HG02610 (cell line): ENCODE measurements around the gene CNN2.

Experiments
- ATAC-seq: cut with Tn5 transposase; IDR thresholded peaks from one replicate; pipeline ENCODE4 v1.9.1; 2021; ENCODE audit warnings: mild to moderate bottlenecking, moderate library complexity; ENCODE audit not compliant: unreplicated experiment

Gene CNN2

DNA sequence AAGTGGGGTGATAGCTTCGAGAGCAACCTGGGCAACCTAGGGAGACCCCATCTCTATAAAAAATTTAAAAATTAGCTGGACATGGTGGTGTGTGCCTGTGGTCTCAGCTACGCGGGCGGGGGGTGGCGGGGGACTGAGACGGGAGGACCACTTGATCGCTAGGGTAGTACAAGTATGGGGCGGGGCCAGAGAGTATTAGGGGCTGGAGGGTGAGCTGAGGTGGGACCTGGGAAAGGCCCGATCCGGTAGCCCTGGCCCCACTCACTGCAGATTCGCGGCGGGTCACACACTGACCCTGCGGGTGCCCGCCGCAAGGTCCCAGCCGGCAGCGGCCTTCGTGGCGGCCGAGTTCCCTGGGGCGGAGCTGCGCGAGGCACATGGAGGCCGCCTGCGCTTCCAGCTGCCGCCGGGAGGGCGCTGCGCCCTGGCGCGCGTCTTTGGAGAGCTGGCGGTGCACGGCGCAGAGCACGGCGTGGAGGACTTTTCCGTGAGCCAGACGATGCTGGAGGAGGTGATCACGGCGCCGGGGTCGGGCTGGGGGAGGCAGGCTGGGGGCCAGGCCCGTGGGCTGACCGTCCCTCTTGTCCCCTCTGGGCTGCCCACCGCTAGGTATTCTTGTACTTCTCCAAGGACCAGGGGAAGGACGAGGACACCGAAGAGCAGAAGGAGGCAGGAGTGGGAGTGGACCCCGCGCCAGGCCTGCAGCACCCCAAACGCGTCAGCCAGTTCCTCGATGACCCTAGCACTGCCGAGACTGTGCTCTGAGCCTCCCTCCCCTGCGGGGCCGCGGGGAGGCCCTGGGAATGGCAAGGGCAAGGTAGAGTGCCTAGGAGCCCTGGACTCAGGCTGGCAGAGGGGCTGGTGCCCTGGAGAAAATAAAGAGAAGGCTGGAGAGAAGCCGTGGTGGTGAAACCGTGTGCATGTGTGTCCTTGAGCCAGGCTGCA lies 38.5 kb downstream of the CNN2 start:
- peak; percentile 36 for ATAC-seq

DNA sequence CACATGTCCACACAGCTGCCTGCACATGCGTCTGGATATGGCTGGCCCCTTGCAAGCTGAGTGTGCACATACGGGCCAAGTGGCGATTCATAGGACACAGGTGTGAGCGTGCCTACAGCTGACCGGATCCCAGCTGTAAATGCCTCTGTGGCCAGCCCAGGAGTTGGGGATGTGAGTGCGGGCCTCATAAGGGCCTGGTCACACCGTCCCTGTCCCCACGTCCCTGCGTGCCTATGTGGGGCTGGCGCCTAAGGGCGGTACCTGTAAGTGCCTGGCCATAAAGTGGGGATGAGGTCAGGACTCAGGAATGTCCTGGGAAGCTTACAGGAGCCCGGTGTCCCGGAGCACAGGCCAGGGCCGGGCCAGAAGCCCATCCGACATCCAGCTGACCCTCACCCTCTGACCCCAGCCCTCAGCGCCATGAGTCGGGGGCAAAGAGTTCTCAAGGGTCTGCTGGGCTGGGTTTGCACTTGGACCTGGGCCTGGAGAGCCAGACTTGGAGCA lies 39.2 kb downstream of the CNN2 start:
- ATAC-seq = no peak

DNA sequence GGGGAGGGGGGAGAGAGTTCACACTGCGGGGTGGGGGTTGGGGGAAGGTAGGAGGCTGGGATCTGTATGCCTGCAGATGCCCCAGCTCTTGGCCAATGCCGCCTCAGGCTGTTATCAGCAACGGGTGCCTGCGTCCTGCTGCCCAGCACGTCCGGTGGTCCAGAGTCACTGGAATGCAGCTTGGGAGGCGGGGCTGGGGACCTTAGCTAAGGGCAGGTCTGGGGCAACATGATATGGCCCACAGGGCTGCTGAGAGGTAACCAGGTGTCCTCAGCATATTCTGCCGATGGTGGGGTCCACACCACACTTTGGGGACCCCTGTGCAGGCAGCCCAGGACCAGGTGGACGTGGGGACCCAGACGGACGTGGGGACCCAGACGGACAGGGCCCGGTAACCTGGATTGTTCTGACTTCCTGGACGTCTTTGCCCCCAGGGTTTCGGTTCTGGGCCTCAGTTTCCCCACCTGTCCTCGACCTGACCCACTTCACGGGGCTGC lies 39.9 kb downstream of the CNN2 start:
- ATAC-seq = no peak

DNA sequence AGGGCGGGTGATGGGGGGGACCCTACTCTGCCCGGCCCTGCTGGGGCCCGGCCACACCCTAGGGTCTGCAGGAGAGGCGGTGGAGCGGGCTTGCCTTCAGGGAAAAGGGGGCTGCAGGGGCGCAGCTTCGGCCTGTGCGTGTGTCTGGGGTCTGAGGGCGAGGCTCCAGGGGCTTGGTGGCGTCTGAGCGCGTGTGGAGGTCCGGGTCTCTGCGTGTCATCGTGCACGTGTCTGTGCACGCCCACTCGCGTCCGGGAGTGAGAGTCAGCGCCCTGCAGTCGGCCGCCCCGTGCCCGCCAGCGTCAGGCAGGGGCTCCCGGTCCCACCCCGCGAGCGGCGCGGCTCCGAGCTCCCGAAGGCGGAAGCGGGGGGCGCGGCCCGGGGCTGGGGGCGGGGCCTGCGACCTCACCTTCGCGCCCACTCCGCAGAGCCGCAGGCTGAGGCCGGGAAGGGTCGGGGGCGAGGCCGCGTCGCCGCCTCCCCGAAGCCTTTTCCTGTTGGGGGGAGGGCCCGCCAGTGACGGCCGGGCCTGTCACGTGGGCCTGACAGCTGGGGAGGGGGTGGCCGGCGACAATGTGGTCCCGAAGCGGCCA lies 40.4 kb downstream of the CNN2 start, which contains the start of gene ARHGAP45:
Gene ARHGAP45, plus strand, starts transcription at position 420 of the 593 bp plus-strand sequence. CDS start 239 bp downstream, outside the sequence.
- peak; percentile 33 for ATAC-seq

DNA sequence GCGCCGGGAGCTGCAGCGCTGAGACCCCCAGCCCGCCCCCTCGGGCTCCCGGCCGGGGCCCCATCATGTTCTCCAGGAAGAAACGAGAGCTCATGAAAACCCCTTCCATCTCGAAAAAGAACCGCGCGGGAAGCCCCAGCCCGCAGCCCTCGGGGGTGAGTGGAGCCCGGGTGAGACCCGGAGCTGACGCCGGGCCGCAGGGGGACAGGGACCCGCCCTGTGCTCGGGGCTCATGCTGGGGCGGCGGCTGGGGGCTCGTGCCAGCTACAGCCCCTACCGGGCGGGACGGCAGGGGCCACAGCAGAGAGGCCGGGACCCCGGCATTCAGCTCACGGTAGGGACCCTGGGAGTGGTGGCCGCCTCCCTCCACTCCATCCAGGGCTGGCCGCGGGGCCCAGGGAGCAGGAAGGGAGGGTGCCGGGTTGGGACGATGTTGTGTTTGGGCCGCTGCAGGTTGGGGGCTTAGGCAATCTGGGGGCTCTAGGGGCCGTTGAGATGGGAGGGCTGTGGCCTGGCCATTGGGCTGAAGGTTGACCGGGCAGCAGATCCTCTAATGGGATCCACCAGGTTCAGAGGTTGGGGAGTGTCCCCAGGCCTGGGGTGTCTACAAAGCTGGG lies 41.0 kb downstream of the CNN2 start:
- peak; percentile 18 for ATAC-seq

DNA sequence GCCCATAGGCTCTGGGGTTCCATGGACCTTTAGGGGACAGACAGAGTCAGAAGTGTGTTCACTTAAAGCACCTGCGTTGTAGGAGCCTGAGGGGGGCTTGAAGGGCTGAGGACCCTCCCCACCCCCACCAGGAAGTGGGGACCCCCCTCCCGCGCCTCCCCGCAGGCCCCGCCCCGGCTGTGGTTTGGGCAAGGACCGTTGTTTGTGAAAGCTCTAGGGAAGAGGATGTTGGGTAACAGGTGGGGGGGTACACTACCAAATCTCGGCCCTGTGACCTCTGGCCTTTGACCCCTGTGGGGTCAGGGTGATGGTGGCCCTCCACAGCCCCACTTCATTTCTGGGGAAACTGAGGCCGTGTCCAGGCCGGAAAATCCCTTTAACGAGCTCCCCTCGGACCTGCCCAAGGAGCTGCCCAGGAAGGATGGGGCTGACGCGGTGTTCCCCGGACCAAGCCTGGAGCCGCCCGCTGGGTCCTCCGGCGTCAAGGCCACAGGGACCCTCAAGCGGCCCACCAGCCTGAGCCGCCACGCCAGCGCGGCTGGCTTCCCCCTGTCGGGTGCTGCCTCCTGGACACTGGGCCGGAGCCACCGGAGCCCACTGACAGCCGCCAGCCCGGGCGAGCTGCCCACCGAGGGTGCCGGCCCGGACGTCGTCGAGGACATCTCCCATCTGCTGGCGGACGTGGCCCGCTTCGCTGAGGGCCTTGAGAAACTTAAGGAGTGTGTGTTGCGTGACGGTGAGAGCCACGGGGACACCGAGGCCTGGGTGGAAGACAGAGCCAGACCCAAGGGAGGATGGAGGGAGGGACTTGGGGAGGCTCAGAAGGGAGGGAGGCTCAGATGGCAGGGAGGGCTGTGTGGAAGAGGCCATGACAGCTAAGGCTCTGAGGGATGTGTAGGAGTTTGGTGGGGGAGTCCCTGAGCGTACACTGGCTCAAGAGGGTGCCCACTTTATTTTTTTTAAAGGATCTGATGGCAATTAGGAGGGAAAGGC lies 41.9 kb downstream of the CNN2 start:
- ATAC-seq = no peak

DNA sequence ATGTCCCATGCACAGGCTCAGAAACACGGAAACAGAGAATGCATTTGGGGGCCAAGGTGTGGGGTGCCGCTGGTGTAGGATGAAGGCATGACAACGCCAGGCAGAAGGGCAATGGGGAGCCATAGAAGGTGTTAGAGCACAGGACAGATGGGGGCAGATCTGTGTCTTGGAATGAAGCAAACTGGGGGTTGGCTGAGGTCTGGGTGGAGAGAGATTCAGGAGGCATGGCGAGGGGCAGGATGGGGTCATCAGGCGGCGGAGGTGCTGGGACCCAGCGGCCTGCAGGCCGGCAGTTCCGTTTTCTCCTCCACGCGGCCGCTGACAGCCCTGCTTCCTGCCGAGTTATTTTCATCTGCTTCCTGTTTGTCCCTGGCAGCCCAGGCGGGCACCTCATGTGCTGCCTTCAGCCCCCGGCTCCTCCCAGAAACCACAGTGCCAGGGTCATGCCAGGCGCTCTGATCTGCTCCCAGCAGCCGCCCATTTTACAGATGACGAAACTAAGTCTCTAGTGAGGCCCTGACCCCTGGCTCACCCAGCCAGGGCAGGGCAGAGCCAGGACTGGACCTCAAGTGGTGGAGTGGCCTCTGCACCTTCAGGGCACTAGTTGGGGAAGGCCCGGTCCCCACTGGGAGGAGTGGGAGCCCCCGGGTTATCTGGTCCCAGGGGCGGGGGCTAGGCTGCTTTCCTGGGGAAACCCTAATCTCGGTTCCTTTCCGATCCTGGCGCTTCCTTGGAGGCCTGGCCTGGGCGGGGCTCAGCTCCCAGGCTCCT lies 42.8 kb downstream of the CNN2 start:
- ATAC-seq = no peak

DNA sequence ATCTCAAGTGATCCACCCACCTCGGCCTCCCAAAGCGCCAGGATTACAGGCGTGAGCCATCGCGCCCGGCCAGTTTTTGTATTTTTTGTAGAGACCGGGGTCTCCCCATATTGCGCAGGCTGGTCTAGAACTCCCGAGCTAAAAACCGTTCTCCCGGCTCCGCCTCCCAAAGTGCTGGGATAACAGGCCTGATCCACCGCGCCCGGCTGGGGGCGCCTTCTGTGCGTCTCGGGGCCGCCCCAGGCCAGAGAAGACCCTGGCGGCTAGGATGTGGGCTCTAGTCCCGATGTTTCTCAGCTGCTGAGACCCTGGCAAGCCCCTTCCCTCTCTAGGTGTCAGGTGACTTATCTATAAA lies 44.1 kb downstream of the CNN2 start:
- no peak for ATAC-seq

DNA sequence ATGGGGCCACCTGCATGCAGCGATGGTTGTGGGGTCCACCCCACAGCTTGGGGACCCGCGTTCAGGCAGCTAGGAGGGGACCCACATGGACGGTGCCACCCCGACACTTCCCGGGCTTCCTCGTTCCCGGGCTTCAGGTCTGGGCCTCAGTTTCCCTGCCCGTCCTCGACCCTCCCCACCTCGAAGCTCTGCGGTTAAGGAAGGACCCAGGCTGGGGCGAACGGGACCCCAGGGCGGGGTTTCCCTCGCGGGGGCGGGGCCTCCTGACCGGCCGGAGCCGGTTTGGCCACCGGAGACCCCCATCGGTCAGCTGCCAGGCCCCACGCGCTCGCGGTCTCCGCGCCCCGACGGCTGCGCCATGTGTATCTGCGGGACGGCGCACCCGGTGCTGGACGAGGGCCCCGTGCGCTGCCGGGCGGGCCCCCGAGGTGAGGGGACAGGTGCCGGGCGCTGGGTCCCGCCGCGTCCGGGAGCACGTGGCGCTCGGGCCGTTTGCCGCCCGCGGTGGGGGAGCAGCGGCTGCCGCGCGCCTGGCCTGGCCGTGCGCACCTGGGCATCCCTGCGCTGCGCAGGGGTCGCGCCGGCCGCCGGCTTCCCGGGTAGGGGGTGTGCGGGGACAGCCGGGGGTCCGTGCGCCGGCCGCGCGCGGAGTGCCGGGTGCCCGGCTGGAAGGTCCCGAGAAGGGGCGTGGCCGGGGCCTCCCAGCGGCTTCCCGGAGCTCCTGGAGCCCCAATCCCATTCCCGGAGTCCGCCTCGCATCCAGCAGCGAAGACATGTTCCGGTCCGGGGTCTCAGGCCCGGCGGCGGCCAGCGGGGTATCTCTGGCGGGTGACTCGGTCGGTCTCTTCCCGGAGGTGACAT lies 44.8 kb downstream of the CNN2 start:
- no peak for ATAC-seq

DNA sequence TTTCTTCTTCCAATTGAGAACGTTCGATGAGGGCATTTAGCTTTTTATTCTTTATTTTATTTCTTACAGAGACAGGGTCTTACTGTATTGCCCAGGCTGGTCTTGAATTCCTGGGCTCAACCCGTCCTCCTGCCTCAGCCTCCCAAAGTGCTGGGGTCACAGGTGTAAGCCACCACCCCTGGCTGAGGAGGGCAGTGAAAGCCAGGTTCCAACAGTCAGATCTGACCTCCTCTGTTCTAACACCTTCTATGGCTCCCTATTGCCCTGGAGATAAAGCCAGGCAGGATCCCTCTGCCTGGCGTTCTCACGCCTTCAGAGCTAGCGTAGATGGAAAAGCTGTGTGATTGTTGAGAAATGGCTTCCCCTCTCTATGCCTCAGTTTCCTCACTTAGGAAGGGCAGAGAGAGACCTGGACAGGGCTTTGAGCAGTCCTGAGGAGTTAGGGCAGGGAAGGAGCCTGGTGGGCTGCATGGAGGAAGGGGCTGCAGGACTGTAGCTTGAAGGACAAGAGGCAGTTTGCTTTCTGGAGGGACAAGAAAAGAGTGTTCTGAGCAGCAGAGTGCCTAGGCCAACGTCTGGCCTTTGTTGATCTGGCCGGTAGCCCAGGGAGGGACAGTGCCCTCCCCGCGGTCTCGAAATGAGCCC lies 46.1 kb downstream of the CNN2 start:
- no peak for ATAC-seq

DNA sequence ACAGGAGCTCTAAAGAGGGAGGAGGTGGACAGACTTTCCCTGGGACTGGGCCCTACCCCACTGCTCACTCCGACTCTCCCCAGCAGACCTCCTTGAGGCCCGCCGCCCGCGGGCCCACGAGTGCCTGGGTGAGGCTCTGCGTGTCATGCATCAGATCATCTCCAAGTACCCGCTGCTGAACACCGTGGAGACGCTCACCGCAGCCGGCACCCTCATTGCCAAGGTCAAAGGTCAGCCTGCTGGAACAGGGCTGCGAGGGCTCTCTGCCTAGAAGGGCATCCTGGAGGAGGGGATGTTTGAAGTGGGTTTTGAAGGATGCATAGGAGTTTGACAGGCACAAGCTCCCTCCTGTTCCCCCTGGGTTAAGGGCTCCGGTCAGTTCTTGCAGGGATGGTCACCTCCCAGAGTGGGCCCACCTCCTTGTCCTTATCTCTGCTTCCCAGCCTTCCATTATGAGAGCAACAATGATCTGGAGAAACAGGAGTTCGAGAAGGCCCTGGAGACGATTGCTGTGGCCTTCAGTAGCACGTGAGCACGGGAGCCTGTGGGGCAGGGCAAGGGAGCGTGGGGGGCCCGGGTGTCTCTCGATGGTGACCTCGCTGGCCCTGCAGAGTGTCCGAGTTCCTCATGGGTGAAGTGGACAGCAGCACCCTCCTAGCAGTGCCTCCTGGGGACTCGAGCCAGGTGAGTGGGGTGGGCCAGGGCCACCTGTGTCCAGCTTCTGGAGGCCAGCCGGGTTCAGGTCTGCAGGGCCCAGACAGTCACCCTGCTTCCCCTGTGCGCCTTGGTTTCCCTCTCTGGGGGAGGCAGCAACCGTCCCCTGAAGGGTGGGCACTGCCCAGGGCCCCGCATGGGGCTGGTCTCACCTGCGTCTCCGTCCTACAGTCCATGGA lies 46.9 kb downstream of the CNN2 start:
- no peak for ATAC-seq

DNA sequence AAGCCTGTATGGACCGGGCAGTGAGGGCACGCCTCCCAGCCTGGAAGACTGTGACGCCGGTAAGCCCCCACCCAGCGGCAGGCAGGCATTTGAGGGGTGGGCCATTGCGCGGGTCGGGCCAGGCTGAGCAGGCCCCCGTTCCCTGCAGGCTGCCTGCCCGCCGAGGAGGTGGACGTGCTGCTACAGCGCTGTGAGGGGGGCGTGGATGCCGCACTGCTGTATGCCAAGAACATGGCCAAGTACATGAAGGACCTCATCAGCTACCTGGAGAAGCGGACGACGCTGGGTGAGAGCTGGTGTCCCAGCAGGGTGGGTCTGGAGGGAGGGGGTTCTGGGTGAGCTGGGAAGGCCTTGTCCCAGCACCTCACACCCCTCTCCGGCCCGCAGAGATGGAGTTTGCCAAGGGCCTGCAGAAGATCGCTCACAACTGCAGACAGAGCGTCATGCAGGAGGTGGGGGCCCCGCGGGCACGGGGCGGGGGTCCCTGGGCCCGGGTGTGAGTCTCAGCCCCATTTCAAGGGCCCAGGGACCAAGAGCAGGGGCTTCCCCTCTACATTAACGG lies 47.6 kb downstream of the CNN2 start:
- ATAC-seq = no peak

DNA sequence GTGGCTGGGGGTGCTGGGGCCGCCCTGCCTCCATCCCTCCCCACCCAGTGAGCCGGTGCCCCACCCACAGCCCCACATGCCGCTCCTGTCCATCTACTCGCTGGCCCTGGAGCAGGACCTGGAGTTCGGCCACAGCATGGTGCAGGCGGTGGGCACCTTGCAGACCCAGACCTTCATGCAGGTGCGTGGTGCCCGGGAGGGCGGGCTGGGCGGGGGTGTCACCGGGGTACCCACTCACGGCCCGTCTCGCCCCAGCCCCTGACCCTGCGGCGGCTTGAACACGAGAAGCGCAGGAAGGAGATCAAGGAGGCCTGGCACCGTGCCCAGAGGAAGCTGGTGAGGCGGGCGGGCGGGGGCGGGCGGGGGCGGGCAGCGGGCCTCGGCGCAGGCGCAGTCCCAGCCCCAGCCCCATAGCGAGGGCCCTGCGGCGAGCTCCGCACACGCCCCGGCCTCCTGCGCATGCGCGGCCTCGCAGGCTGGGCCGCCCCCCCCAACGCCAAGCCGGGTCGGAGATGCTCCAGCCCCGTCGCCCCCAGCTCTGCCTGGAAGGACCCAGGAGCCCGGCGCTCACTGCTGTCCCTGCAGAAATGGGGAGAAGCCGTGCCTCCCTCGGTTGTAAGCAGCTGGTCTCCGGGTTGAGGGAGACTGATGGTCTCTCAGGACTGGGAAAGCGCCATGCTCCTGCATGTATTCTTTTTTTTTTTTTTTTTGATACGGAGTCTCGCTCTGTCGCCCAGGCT lies 48.3 kb downstream of the CNN2 start:
- ATAC-seq = no peak

DNA sequence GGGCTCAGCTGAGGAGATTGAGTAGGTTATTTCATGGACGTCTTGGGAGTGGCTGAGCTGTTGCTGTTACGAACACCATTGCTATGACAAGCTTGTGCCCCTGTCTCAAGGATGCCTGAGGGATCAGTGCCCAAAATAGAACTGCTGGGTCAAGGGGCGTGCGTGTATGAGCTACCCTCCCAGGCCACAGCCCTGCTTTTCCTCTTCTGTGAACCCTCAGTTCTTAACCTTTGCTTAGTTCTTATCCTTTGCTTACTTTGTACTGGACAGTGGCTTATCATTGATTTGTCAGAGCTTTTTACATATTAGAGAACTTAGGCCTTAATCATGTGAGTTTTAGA lies 49.6 kb downstream of the CNN2 start:
- ATAC-seq = no peak

DNA sequence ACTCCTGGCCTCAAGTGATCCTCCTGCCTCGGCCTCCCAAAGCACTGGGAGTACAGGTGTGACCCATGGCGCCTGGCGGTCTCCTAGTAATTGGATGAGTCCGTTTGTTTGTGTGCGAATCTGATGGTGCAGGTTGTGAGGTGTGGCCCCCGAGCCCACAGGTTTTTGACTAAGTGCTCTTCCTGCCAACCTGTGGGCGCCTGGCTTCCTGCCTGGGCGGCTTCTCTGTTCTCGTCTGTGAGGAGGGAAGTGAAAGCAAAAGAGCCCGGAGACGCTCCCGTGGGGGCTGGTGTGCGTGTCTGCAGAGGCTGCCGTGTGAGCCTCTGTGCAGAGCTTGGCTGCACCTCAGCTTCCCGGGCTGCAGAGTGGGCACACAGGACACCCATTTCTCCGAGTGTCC lies 50.5 kb downstream of the CNN2 start:
- peak; percentile 71 for ATAC-seq

DNA sequence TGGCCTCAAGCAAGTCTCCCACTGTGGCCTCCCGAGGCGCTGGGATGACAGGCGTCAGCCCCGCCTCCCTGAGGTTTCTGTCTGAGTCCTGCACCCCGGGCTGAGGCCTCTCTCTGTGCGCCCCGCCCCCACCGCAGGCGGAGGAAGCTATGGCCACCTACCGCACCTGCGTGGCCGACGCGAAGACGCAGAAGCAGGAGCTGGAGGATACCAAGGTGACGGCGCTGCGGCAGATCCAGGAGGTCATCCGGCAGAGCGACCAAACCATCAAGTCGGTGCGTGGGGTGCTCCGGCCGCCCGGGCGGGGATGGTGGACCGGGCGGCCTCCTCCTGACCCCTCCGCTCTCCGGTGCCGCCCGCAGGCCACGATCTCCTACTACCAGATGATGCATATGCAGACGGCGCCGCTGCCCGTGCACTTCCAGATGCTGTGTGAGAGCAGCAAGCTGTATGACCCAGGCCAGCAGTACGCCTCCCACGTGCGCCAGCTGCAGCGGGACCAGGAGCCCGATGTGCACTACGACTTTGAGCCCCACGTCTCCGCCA lies 53.2 kb downstream of the CNN2 start:
- ATAC-seq = no peak
